GM12873 (cell line): ENCODE data around the gene IPMK.

Experiments
- TF ChIP-seq, protein P1 (sequence below): IDR thresholded peaks from 2 replicates; pipeline ENCODE4 v1.5.1; 2012; ENCODE audit warnings: low read depth, mild to moderate bottlenecking, moderate library complexity, low read length, control low read depth; ENCODE audit not compliant: insufficient read depth; ENCODE audit errors: missing control alignments

IPMK gene

GRCh38 chr10:58267713-58268453, at the start of gene IPMK:
Gene IPMK (minus strand): TSS chr10:58267894. CDS start chr10:58267611, 283 bp downstream.
- TF ChIP-seq, protein P1, sequence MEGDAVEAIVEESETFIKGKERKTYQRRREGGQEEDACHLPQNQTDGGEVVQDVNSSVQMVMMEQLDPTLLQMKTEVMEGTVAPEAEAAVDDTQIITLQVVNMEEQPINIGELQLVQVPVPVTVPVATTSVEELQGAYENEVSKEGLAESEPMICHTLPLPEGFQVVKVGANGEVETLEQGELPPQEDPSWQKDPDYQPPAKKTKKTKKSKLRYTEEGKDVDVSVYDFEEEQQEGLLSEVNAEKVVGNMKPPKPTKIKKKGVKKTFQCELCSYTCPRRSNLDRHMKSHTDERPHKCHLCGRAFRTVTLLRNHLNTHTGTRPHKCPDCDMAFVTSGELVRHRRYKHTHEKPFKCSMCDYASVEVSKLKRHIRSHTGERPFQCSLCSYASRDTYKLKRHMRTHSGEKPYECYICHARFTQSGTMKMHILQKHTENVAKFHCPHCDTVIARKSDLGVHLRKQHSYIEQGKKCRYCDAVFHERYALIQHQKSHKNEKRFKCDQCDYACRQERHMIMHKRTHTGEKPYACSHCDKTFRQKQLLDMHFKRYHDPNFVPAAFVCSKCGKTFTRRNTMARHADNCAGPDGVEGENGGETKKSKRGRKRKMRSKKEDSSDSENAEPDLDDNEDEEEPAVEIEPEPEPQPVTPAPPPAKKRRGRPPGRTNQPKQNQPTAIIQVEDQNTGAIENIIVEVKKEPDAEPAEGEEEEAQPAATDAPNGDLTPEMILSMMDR = no peak

DNA sequence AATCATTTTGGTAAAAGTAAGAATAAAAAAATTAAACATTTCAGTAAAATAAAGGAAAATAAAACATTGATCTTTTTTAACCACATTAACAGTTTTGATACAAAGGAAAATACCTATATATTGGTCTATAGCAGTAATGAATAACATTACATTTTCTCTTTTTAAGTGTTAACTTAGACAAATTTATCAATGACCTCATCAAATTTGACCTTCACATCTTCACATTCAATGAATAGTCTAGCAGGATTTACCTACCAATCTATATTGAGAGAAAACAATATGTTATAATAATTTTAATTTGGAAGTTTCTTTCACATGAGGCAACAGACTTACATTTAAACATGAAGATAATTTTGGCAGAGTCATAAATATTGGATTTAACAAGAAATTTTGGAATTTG, 49.2 kb upstream of the IPMK start:
- TF ChIP-seq, protein P1 = no peak

GRCh38 chr10:58311026-58311425, 43.3 kb upstream of the IPMK start:
- TF ChIP-seq, protein P1 = no peak

DNA sequence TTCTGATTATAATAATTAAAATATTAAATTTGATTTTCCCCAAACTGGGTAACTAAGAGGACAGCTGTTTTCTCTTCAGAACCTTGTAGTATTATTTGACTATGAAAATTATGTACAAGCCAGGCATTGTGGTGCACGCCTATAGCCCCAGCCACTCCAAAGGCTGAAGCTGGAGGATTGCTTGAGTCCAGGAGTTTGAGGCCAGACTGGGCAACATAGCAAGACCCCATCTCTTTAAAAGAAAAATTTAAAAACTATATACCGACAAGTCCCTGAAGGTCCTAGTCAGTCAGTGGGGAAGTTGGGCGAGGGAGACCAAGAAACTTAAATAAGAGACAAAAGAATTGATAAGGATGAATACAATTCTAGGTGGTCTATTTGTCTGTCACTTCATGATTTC, 40.0 kb upstream of the IPMK start:
- TF ChIP-seq, protein P1 = no peak

- TF ChIP-seq, protein P1 = no peak
Measured at GRCh38 chr10:58305821-58306220, 38.1 kb upstream of the IPMK start.

DNA sequence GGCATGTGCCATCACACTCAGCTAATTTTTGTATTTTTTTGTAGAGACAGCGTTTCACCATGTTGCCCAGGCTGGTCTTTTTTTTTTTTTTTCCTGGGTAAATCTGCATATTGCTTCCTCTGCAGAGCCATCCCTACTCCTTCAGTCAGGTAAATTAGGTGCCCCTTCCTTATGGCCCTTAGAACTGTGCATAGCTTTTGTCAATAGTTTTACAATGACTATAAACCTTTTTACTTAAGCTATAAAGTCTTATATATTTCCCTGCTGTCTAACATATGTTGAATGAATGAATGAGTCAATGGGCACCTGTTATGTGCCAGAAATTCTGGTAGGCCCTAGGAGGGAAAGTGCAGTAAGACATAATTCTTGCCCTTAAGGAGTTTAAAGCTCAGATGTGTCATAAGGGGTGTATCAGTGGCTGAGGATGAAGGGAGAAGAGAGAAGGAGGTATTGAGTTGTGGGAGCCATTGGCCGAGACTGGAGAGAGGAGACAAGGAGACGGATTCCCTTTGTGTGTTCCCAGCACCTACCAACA, 36.5 kb upstream of the IPMK start:
- TF ChIP-seq, protein P1 = no peak

GRCh38 chr10:58302254-58302653, 34.6 kb upstream of the IPMK start:
- TF ChIP-seq, protein P1 = no peak
